GM21515 (cell line): Measurements from ENCODE around the gene DUSP2.
"Not testable (repeated sequence)": the region's sequence is repeated elsewhere in the genome, so short reads cannot be mapped to it uniquely, and the experiment has no call there.

Experiments
- ATAC-seq: cut with Tn5 transposase; IDR thresholded peaks from one replicate; pipeline ENCODE4 v1.9.1; 2021; ENCODE audit not compliant: unreplicated experiment

Gene DUSP2

DNA sequence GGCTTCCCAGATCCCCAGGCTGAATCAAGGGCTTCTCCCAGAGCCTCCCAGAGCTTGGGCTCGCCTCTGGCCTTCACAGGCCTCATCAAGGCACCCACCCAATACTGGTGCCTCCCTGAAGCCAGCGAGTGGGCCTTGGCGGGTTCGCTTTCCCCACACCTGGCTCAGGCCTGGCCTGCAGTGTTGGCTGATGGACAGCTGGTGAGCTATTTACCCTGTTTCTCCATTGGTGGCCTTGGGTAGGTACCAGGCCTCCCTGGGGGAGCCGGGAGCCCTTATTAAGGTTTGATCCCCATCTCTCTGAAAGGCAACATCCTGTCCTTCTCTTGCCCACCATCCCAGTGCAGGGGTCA, 18.2 kb upstream of the DUSP2 start:
- peak; percentile 10 for ATAC-seq

- ATAC-seq = no peak
Observed at GRCh38 chr2:96161898-96162297, 16.7 kb upstream of the DUSP2 start.

DNA sequence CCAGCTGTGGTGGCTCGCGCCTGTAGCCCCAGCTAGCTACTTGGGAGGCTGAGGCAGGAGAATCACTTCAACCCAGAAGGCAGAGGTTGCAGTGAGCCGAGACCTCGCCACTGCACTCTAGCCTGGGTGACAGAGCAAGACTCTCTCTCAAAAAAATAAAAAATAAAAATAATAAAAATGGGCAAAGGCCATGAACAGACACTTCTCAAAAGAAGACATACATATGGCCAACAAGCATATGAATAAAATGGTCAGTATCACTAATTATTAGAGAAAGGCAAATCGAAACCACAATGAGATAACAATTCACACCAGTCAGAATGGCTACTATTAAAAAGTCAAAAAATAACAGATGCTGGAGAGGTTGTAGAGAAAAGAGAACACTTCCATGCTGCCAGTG, 15.1 kb upstream of the DUSP2 start:
- not testable (repeated sequence) for ATAC-seq

DNA sequence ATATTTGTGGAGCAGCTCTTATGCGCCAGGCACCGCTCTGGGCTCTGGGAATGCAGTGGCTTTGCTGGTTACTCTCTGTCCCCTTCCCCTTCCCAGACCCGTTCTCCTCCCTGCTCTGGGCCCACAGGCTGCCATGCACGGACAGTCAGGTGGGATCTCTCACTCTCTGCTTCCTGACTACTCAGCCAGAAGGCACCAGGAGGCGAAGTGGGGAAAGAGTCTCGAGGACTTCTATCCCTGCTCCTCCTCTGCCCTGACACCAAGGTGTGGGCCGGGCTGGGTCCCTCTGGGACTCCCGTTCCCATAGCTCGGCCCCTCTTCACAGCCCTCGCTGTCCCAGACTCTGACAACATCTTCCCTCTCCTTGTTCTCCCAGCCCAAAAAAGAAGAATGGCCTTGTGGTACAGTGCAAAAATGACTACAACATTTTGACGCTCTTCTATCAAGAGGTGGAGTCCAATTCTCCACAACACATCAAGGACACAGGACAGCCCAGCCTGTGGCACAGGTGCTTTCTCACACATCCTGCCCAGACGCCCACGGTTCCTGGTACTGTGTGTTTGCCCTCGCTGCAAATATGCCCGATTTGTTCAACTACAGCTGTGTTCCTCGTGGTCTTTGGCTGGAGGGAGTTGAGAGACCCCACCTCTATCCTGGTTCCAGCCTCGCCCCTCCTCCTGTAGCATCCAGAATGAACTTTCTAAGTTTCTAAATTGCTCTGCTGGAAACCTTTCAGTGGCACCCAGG, 14.0 kb upstream of the DUSP2 start:
- no peak for ATAC-seq

DNA sequence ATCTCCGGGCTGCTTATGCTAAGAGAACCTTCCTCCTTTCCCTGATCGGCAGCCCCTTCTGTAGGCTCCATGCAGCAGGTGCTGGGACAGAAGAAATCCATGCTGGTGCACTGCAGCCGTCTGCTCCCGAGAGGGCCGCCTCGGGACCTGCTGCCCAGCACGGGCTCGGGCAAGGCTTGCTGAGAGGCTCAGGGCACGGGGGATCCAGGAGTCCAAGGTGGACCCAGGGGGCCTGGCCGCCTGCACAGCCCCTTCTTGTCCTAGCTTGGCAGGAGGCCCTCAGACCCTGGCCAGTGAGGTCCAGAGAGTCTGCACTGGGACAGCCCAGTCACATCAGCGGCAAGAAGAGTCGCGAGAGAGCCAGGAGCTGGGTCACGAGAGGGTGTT, 13.3 kb upstream of the DUSP2 start:
- no peak for ATAC-seq

- peak; percentile 49 for ATAC-seq
Observed at GRCh38 chr2:96157649-96158553, 12.7 kb upstream of the DUSP2 start.

DNA sequence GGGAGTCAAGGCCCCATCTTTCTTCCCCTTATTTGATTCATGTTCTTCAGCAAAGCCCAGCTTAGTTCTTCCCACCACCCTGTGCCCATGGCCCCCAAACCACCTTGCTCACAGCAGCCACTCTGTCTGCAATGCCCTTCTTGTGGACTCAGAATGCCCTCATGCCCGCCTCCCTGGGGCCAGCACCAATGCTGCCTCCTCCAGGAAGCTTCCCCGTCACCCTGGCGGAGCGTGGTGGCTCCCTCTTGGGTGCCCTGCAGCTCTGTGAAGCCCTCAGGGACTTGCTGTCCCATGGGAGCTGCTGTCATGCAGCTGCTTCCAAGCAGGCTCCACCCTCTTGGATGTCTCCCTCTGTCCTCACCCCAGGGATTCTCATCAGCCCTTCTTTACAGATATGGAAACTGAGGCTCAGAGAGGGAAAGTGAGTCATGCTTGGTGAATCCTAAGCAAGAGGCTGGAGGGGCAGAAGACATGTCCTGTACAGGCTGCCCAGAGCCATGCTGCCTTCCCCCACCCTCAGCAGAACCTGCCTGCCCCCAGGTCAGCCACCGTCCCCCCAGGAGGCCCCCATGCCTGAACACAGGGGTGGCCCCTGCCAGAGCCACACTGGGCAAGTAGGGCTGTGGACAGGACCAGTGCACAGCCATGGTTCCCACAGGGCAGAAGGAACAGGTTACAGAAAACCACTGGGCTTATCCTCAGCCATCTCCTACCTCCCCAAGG, 11.8 kb upstream of the DUSP2 start:
- no peak for ATAC-seq

DNA sequence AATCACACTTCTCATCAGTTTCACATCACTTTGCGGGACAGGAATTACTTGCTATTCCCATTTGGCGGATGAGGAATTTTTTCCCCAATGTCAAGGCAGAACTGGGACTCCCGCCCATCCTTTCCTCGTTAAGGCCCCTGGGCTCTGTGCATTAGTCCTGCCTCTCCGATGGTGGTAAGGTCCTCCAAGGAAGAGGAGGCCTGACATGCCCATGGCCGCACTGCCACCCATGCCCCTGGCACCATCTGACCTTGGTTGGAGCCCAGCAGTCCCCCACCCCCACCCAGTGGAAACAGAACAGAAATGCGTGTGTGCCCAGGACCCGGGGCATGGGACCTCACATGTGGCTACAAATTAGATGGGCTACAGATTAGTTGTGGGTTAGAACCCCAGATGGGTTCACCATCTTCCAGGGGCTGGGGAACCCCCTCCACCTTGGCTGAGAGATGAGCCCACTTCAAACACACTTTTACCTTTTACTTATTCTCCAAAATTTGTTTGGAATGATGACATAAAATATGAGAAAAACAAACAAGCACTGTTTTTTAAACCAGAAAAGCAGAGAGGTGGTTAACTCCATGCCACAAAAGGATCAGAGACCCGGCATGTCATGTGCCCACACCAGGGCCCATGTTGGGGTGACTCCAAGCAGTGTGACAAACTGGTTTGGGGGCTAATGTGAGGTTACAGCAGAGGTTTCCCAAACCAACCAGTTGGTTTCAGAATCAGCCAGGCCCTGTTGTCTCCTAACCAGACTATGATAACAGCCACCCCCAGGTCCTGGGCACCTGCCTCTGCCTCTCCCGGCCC, 11.0 kb upstream of the DUSP2 start:
- ATAC-seq = no peak

DNA sequence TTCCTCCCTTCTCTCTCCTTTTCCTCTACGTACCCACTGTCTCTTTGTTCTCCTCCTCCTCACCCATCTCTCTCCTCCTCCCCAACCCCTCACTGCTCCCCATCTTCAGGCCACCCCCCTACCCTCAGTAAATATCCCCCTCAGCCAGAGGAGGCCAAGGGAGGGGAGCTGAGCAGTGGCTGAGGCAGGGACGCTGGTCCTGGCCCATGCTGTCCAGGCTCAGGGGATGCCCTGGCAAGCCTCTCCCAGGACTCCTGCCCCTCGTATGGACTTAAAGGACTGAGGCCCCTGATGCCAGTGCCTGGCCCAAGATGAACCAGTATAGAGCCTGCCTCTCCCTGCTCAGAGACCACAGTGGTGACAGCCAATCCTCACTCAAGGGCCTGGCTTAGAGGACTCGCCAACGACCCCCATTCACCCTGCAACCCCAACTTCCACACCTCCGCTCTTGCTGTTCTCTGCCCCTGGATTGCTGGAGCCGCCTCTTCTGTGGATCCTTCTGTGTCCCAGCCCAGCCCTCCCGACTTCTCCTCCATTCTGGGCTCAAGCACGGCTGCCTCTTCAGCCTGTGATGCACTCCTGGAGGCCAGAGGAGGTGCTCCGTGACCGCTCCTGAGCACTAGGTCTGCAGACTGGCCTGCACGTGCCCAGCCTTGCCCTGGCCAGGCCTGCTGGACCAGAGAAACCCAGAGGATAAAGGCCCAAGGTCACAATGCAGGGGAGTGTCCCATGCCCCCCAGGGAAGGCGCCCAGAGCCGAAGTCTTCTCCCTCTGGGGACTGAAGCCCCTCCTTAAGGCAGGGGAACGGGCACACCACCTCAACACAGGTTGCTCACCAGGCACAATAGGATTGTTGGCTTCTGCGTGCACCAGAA, 9.5 kb upstream of the DUSP2 start:
- ATAC-seq = no peak

DNA sequence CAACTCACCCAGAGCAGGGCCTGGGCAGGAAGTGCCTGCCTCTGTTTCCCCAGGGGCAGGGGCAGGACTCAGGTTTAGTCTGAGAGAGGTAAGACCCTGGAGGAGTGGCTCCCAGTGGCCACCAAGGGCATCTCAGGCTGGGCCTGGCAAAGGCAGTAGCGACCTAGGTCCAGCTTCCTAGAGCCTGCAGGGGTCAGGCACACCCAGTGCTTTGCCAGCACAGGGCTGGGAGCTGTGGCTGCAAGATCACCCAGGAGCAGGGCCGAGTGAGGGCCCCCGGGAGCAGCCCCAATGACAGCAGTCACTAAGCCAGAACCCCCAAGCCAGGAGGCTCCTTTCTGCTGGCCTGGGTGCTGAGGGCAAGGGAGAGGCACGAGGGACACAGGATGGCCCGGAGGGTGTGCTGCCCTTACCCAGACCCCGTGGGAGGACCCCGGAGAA, 8.8 kb upstream of the DUSP2 start:
- ATAC-seq = no peak

- no peak for ATAC-seq
Observed at GRCh38 chr2:96153291-96153713, 8.1 kb upstream of the DUSP2 start.

- ATAC-seq = no peak
Observed at GRCh38 chr2:96152304-96153161, 7.3 kb upstream of the DUSP2 start.

DNA sequence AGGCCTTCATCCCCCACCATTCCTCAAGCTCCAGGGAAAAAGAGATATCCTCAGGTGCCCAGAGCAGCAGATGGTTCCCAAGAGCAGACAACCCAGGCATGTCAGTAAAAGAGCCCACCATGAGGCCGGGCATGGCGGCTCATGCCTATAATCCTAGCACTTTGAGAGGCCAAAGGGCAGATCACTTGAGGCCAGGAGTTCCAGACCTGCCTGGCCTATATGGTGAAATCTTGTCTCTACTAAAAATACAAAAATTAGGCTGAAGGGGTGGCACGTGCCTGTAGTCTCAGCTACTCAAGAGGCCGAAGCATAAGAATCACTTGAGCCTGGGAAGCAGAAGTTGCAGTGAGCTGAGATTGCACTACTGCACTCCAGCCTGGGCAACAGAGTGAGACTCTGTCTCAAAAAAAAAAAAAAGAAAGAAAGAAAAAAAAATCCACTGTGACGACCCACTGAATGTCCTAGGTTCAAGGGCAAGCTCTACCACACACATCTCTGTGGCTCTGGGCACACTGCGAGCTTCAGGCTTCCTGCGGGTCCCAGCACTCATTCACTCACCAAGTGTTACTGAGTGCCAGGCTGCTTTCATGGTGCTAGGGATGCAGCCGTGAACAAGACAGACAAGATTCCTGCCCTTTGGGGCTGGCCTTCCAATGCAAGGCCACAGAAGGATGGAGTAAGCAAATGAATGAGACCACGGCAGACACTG, 6.5 kb upstream of the DUSP2 start:
- no peak for ATAC-seq

DNA sequence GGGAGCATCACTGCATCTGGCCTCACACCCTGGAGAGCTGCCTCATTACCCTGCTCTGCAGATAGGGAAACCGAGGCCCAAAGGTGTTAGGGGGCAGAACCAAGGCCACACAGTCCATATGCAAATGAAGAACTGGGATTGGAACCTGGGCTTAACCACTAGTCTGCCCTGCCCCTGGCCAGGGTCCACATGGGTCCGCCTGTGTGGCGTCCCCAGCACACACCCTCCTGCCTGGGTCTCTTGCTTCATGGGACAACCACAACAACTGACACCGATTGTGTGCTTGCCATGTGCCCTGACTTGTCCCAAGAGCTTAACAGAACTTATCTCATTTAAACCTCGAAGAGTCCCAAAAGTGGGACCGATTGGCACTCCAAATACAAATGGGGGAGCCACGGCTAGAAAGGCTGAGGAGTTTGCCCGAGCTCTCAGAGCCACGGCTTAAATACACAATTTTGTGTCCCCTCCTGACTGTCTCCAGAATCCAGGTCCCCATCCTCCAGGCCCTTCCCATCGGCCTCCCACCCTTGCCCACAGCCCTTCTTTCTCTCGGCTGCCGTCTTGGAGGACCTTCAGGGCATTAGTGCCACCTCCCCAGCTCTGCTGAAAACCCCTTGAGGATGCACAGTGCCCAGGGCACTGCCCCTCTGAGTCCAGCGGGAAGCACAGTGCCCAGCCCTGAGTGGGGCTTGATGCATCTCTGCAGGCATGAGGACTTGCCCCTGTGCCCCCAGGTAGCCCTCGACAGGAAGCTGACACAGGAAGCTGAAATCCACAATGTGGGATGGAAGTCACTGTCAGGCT, 5.8 kb upstream of the DUSP2 start:
- no peak for ATAC-seq

- no peak for ATAC-seq
Observed at GRCh38 chr2:96150007-96150640, 4.9 kb upstream of the DUSP2 start.

GRCh38 chr2:96148410-96149217, 3.4 kb upstream of the DUSP2 start:
- ATAC-seq = peak; percentile 28
